Endodermal cell (in vitro differentiated cells): ENCODE measurements around the gene FBLIM1. TPM values are rescaled to one million over a fixed set of nuclear protein-coding genes. Genes with fewer than 3 reads are reported as not detected.

Experiments
- DNase-seq: peaks from one replicate; pipeline ENCODE4 v3.0.0-alpha.2; 2017
- H3K27ac ChIP-seq: 2 replicates; pipeline ENCODE4 v1.5.1; 2013; ENCODE audit warnings: mild to moderate bottlenecking, low read depth, low read length, moderate library complexity
- H3K27me3 ChIP-seq: 2 replicates; pipeline ENCODE4 v1.6.1; 2013; ENCODE audit warnings: mild to moderate bottlenecking, low read length, moderate library complexity; ENCODE audit not compliant: insufficient read depth, control insufficient read depth, poor library complexity, severe bottlenecking
- H3K36me3 ChIP-seq: 2 replicates; pipeline ENCODE4 v1.7.0; 2013; ENCODE audit warnings: mild to moderate bottlenecking, low read length, moderate library complexity; ENCODE audit not compliant: control insufficient read depth, insufficient read depth
- H3K4me1 ChIP-seq: one replicate; pipeline ENCODE4 v1.7.0; 2013; ENCODE audit warnings: low read length; ENCODE audit not compliant: control insufficient read depth, insufficient read depth
- H3K4me3 ChIP-seq: 2 replicates; pipeline ENCODE4 v1.5.1; 2013; ENCODE audit warnings: mild to moderate bottlenecking, low read length, moderate library complexity
- H3K9ac ChIP-seq: 2 replicates; pipeline ENCODE4 v1.6.1; 2013; ENCODE audit warnings: mild to moderate bottlenecking, low read length, moderate library complexity; ENCODE audit not compliant: poor library complexity, severe bottlenecking; ENCODE audit errors: extremely low read depth
- H3K9me3 ChIP-seq: 2 replicates; pipeline ENCODE4 v1.6.1; 2013; ENCODE audit warnings: mild to moderate bottlenecking, low read length, moderate library complexity; ENCODE audit not compliant: control insufficient read depth
- H3K27ac Mint-ChIP-seq: 2 replicates; pipeline ENCODE4 v1.8.0; 2020; ENCODE audit warnings: mixed read lengths
- H3K27me3 Mint-ChIP-seq: 2 replicates; pipeline ENCODE4 v1.8.0; 2021; ENCODE audit warnings: mild to moderate bottlenecking, mixed read lengths; ENCODE audit not compliant: insufficient read depth
- H3K36me3 Mint-ChIP-seq: 2 replicates; pipeline ENCODE4 v1.8.0; 2020; ENCODE audit warnings: low read depth, mixed read lengths
- H3K4me1 Mint-ChIP-seq: 2 replicates; pipeline ENCODE4 v1.8.0; 2020; ENCODE audit warnings: mixed read lengths
- H3K4me3 Mint-ChIP-seq: 2 replicates; pipeline ENCODE4 v1.8.0; 2020; ENCODE audit warnings: mild to moderate bottlenecking, moderate library complexity, mixed read lengths
- H3K9me3 Mint-ChIP-seq: 2 replicates; pipeline ENCODE4 v1.8.0; 2020; ENCODE audit warnings: mild to moderate bottlenecking, mixed read lengths
- CTCF ChIP-seq: fragments of 200-600 bp; sonication (generic); conservative IDR thresholded peaks from 2 replicates; pipeline ENCODE4 v1.5.0; 2021; ENCODE audit warnings: antibody characterized with exemption, mild to moderate bottlenecking
- WGBS, 2 experiments: methylation state at CpG; one replicate each; pipeline versions ENCODE4 v1.1.5 to v1.1.7; 2013; ENCODE audit warnings: missing lambda C conversion rate in 2 of 2, mixed read lengths in 1 of 2; ENCODE audit not compliant: insufficient coverage in 1 of 2, insufficient read length in 1 of 2; 5-methylcytosine and 5-hydroxymethylcytosine counted together
- total RNA-seq, 2 donors: library from RNA; stranded (reverse); fragmentation: NEBNext Ultra II Directional in 1 of 2; extraction: Animal tissue kit (Norgen Biotek cat#: 25700) in 1 of 2; gene quantifications; 2 replicates in 1 of 2; 3 replicates in 1 of 2; pipeline ENCODE4 v1.2.1, GENCODE V29; 2021

FBLIM1 gene
- total RNA-seq, 2 donors from 2014 or later, result 58.4 to 60.6 TPM

GRCh38 chr1:15722836-15723532, 35.6 kb upstream of the FBLIM1 start:
- Histone ChIP-seq H3K9me3 (no peaks in the 10 kb centered on the region), H3K4me3 (no peak overlapping the region), H3K27me3 (no peaks in the 10 kb centered on the region), H3K4me1 (no peaks in the 10 kb centered on the region), H3K9ac (no peak overlapping the region), H3K27ac (no peak overlapping the region), H3K36me3 (peaks cover 50% of the 10 kb centered on the region)
- DNase-seq, result no peak
- TF ChIP-seq CTCF, result no peak
- Mint-ChIP-seq H3K27me3 (no peaks in the 10 kb centered on the region), H3K9me3 (no peaks in the 10 kb centered on the region), H3K4me3 (no peak overlapping the region), H3K36me3 (peaks cover 49% of the 10 kb centered on the region), H3K4me1 (peaks cover 4% of the 10 kb centered on the region), H3K27ac (peak overlapping the region; percentile 52)
- WGBS, 2 experiments, result 94 to 95% methylated on average over 11 to 13 of the region's 13 CpGs

GRCh38 chr1:15723631-15724246, 34.9 kb upstream of the FBLIM1 start:
- Histone ChIP-seq H3K27ac (no peak overlapping the region), H3K27me3 (no peaks in the 10 kb centered on the region), H3K4me1 (no peaks in the 10 kb centered on the region), H3K9me3 (no peaks in the 10 kb centered on the region), H3K9ac (no peak overlapping the region), H3K4me3 (no peak overlapping the region), H3K36me3 (peaks cover 49% of the 10 kb centered on the region)
- peaks cover 4% of the 10 kb centered on the region for H3K4me1 Mint-ChIP-seq
- WGBS, 2 experiments, result 95 to 98% methylated on average over 10 to 20 of the region's 20 CpGs
- H3K27ac Mint-ChIP-seq, result no peak overlapping the region
- no peak overlapping the region for H3K4me3 Mint-ChIP-seq
- H3K36me3 Mint-ChIP-seq, result peaks cover 46% of the 10 kb centered on the region
- H3K9me3 Mint-ChIP-seq, result no peaks in the 10 kb centered on the region
- no peaks in the 10 kb centered on the region for H3K27me3 Mint-ChIP-seq
- no peak for TF ChIP-seq CTCF
- no peak for DNase-seq

GRCh38 chr1:15724949-15725880, 33.4 kb upstream of the FBLIM1 start:
- H3K9ac ChIP-seq, result no peak overlapping the region
- no peaks in the 10 kb centered on the region for H3K4me1 ChIP-seq
- no peak overlapping the region for H3K4me3 Mint-ChIP-seq
- H3K27ac Mint-ChIP-seq, result peak overlapping the region; percentile 82
- no peaks in the 10 kb centered on the region for H3K27me3 Mint-ChIP-seq
- H3K27me3 ChIP-seq, result no peaks in the 10 kb centered on the region
- peaks cover 4% of the 10 kb centered on the region for H3K4me1 Mint-ChIP-seq
- H3K36me3 Mint-ChIP-seq, result peaks cover 45% of the 10 kb centered on the region
- peaks cover 48% of the 10 kb centered on the region for H3K36me3 ChIP-seq
- H3K9me3 ChIP-seq, result no peaks in the 10 kb centered on the region
- no peak for TF ChIP-seq CTCF
- H3K4me3 ChIP-seq, result no peak overlapping the region
- no peaks in the 10 kb centered on the region for H3K9me3 Mint-ChIP-seq
- WGBS, 2 experiments, result 91 to 92% methylated on average over 9 to 26 of the region's 26 CpGs
- no peak for DNase-seq
- peak overlapping the region; percentile 47 for H3K27ac ChIP-seq
